Fibroblast of the aortic adventitia (primary cell): Measurements from ENCODE around the gene RAPGEFL1. TPM values are rescaled to one million over a fixed set of nuclear protein-coding genes. Genes with fewer than 3 reads are reported as not detected.

Experiments
- DNase-seq: peaks from one replicate; pipeline ENCODE4 v3.0.0-alpha.2; 2010; ENCODE audit warnings: low read depth
- H3K4me3 ChIP-seq: 2 replicates; pipeline ENCODE4 v1.5.1; 2011; ENCODE audit warnings: low read depth, mild to moderate bottlenecking, control low read depth, low read length, moderate library complexity
- total RNA-seq: library from RNA; depleted of rRNA; stranded (reverse); fragments of >200 nt; gene quantifications from 2 replicates; pipeline ENCODE4 v1.2.3, GENCODE V29; 2012; ENCODE audit warnings: low replicate concordance
- TF ChIP-seq, protein P1 (sequence below): IDR thresholded peaks from 2 replicates; pipeline ENCODE4 v1.5.1; 2011; ENCODE audit warnings: mild to moderate bottlenecking, low read length, control low read depth, inconsistent platforms; ENCODE audit not compliant: insufficient read depth

RAPGEFL1 gene
- total RNA-seq, 1 donor: 2.1 TPM

DNA sequence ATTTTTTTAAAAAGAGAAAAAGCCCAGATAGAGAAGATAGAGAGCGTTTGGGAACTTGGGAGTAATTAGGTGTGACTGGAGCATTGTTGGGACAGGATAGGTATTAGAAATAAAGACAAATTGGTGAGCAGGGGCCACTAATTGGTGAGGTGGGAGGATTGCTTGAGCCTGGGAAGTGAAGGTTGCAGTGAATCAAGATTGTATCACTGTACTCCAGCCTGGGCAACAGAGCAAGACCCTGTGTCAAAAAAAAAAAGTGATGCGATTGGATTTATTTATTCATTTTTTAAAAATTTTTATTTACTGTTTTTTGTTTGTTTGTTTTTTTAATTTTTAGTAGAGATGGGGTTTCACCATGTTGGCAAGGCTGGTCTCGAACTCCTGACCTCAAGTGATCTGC lies 31.8 kb upstream of the RAPGEFL1 start:
- TF ChIP-seq, protein P1, sequence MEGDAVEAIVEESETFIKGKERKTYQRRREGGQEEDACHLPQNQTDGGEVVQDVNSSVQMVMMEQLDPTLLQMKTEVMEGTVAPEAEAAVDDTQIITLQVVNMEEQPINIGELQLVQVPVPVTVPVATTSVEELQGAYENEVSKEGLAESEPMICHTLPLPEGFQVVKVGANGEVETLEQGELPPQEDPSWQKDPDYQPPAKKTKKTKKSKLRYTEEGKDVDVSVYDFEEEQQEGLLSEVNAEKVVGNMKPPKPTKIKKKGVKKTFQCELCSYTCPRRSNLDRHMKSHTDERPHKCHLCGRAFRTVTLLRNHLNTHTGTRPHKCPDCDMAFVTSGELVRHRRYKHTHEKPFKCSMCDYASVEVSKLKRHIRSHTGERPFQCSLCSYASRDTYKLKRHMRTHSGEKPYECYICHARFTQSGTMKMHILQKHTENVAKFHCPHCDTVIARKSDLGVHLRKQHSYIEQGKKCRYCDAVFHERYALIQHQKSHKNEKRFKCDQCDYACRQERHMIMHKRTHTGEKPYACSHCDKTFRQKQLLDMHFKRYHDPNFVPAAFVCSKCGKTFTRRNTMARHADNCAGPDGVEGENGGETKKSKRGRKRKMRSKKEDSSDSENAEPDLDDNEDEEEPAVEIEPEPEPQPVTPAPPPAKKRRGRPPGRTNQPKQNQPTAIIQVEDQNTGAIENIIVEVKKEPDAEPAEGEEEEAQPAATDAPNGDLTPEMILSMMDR: no peak

DNA sequence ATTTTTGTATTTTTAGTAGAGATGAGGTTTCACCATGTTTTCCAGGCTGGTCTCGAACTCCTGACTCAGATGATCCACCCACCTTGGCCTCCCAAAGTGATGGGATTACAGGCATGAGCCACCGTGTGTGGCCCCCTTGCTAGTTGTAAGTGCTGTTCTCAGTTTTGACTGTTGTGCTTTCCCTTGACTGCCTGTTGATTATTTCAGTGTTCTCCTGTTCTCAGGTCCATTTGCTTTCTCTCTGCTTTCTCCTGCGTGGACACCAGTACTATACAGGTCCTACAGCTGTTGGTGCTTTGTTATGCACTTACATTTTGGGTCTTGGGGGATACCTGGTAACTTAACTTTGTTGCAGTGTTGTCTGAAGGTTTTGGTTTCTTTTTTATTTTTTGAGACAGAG lies 28.7 kb upstream of the RAPGEFL1 start:
- no peak for DNase-seq
- no peak overlapping the region for H3K4me3 ChIP-seq
- TF ChIP-seq, protein P1: no peak

More for the DNA sequence above, 31.8 kb upstream of the RAPGEFL1 start:
- DNase-seq: no peak
- H3K4me3 ChIP-seq: no peak overlapping the region

DNA sequence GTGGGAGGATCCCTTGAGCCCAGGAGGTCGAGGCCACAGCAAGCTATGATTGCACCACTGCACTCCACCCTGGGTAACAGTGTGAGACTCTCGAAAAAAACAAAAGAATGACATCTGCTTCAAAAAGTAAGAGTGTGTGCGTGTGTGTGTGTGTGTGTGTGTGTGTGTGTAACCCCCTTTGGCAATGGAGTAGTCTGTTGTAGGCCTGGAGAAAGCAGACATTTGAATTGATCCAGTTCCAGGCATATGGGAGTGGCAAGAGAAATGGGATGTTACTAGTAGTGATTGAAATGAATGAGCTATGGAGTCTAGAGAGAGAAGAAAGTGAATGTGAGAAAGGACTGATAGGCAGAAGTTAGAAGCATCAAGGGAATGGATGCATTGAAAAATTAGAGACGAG lies 27.0 kb upstream of the RAPGEFL1 start:
- TF ChIP-seq, protein P1: no peak
- no peak for DNase-seq
- no peak overlapping the region for H3K4me3 ChIP-seq

DNA sequence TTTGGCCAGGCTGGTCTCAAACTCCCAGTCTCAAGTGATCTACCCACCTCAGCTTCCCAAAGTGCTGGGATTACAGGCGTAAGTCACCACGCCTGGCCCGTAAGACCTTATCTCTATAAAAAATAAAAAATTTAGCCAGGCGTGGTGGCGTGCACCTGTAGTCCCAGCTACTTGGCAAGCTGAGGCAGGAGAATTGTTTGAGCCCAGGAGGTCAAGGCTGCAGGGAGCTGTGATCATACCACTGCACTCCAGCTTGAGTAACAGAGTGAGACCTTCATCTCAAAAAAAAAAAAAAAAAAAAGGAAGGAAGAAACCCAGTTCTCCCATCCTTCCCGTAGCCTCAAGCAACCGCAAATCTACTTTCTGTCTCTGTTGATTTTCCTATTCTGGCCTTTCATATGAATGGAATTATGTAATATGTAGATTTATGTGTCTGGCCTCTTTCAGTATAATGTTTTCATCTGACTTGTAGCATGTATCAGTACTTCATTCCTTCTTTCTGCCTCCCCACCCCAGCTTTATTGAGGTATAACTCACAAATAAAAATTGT lies 25.8 kb upstream of the RAPGEFL1 start:
- TF ChIP-seq, protein P1: no peak
- no peak for DNase-seq
- H3K4me3 ChIP-seq: no peak overlapping the region

DNA sequence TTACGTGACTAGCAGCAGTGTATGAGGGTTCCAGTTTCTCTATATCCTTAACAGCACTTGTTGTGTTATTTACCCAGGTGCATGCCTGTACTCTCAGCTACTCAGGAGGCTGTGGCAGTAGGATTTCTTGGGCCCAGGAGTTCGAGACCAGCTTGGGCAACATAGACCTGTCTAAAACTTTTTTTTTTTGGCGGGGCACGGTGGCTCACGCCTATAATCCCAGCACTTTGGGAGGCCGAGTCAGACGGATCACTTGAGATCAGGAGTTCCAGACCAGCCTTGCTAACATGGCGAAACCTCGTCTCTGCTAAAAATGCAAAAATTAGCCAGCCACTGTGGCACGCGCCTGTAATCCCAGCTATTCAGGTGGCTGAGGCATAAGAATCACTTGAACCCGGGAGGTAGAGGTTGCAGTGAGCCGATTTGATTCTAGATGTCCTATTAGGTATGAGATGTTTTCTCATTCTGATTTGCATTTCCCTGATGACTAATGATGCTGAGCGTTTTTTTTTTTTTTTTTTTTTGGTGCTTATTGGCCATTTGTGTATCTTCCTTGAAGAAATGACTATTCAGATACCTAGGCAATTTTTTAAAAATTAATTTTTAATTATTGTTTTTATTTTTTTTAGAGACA lies 23.6 kb upstream of the RAPGEFL1 start:
- TF ChIP-seq, protein P1: no peak
- H3K4me3 ChIP-seq: no peak overlapping the region
- no peak for DNase-seq

DNA sequence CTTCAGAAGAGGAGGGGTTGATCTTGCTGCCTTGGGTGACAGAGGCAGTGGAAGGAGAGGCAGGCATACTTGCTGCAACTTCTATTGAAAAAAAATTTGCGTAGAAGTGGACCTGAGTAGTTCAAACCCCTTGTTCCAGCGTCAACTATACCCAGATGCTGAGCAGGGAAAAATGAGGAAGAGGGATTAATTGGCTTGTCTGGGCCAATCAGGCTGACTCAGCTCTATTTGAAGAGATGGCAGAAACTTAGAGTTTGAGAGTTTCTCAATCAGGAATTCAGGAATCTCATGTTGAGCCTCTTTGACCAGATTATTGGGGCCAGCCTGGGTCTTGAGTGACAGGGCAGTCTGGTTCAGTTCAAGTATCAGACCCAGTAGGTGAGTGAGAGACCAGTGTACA lies 19.3 kb upstream of the RAPGEFL1 start:
- no peak for DNase-seq
- no peak overlapping the region for H3K4me3 ChIP-seq
- TF ChIP-seq, protein P1: no peak
